Testis (tissue), 2 donors: ENCODE data around the gene LCE1B.

Experiments
- POLR2A ChIP-seq: fragments of 450-650 bp; IDR thresholded peaks from one replicate; pipeline ENCODE4 v1.6.1; 2017; ENCODE audit warnings: antibody characterized with exemption, mild to moderate bottlenecking, moderate library complexity
- TF ChIP-seq, protein P1 (sequence below), 3 experiments: fragments of 450-650 bp in 2 of 3; fragments of 200-600 bp in 1 of 3; sonication (generic) in 1 of 3; IDR thresholded peaks; one replicate each; pipeline ENCODE4 v1.5.1; 2016 to 2019; ENCODE audit warnings: antibody characterized with exemption in 3 of 3, mild to moderate bottlenecking in 2 of 3, moderate library complexity in 1 of 3

DNA sequence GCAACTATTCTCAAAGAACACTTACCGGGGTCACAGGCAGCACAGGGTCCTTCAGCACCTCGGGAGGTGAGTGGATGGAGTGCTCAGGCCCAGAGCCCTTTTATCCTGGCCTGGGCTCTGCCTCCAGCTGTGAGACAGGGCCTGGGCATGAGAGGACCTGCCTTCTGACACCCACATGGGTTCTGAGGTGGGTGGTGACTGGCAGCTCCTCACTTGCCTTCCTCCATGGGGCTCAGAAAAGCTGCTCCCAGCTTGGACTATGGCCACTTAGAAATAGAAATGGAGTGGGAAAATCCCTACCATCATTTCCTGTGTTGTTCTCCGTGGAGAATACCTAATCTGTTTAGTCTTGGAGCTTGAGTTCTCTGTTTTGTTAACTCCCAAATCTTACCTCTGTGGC is 5.2 kb upstream of the LCE1B start, which contains the start of gene LCE1C:
- TF ChIP-seq, protein P1, sequence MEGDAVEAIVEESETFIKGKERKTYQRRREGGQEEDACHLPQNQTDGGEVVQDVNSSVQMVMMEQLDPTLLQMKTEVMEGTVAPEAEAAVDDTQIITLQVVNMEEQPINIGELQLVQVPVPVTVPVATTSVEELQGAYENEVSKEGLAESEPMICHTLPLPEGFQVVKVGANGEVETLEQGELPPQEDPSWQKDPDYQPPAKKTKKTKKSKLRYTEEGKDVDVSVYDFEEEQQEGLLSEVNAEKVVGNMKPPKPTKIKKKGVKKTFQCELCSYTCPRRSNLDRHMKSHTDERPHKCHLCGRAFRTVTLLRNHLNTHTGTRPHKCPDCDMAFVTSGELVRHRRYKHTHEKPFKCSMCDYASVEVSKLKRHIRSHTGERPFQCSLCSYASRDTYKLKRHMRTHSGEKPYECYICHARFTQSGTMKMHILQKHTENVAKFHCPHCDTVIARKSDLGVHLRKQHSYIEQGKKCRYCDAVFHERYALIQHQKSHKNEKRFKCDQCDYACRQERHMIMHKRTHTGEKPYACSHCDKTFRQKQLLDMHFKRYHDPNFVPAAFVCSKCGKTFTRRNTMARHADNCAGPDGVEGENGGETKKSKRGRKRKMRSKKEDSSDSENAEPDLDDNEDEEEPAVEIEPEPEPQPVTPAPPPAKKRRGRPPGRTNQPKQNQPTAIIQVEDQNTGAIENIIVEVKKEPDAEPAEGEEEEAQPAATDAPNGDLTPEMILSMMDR (IDR thresholded peaks at IDR 0.05): no peak
- no peak for TF ChIP-seq POLR2A
